AG04449 (cell line): ENCODE measurements around the gene PRSS2.
"Not testable (repeated sequence)": the region's sequence is repeated elsewhere in the genome, so short reads cannot be mapped to it uniquely, and the experiment has no call there.

ENCODE experiments used
- CTCF ChIA-PET: fragments of 350-600 bp; formaldehyde crosslinking; extraction: SDS; loops from one replicate; lab custom pipeline; 2021; ENCODE audit warnings: antibody characterized with exemption; lab: Yijun Ruan, JAX
- POLR2A ChIA-PET: fragments of 400-600, 350-600 bp; formaldehyde crosslinking; extraction: SDS; loops from one replicate; lab custom pipeline; 2020; ENCODE audit warnings: antibody characterized with exemption, inconsistent platforms; lab: Yijun Ruan, JAX
- DNase-seq: peaks from one replicate; pipeline ENCODE4 v3.0.0-alpha.2; 2010; ENCODE audit warnings: low read depth, low spot score
- H3K4me3 ChIP-seq: 2 replicates; pipeline ENCODE4 v1.5.1; 2011; ENCODE audit warnings: low read depth, mild to moderate bottlenecking, control low read depth, low read length
- TF ChIP-seq, protein P1 (sequence below): IDR thresholded peaks from one replicate; pipeline ENCODE4 v1.5.1; 2011; ENCODE audit warnings: mild to moderate bottlenecking, moderate library complexity, low read length, control low read depth, inconsistent platforms; ENCODE audit not compliant: insufficient read depth; ENCODE audit errors: missing control alignments

PRSS2 gene

GRCh38 chr7:142752376-142753225 lies 18.2 kb upstream of the PRSS2 start:
- POLR2A ChIA-PET: no interaction called here
- DNase-seq: no peak
- H3K4me3 ChIP-seq: no peak overlapping the region
- TF ChIP-seq, protein P1, sequence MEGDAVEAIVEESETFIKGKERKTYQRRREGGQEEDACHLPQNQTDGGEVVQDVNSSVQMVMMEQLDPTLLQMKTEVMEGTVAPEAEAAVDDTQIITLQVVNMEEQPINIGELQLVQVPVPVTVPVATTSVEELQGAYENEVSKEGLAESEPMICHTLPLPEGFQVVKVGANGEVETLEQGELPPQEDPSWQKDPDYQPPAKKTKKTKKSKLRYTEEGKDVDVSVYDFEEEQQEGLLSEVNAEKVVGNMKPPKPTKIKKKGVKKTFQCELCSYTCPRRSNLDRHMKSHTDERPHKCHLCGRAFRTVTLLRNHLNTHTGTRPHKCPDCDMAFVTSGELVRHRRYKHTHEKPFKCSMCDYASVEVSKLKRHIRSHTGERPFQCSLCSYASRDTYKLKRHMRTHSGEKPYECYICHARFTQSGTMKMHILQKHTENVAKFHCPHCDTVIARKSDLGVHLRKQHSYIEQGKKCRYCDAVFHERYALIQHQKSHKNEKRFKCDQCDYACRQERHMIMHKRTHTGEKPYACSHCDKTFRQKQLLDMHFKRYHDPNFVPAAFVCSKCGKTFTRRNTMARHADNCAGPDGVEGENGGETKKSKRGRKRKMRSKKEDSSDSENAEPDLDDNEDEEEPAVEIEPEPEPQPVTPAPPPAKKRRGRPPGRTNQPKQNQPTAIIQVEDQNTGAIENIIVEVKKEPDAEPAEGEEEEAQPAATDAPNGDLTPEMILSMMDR: no peak
- CTCF ChIA-PET: interaction anchor here (1.3 kb wide), 1 partner anchor 31 kb away, joined by 3 read pairs; no protein-coding TSS in a partner anchor

GRCh38 chr7:142753366-142753765 lies 17.4 kb upstream of the PRSS2 start:
- no peak overlapping the region for H3K4me3 ChIP-seq
- DNase-seq: no peak
- CTCF ChIA-PET: interaction anchor here (1.3 kb wide), 1 partner anchor 30 kb away, joined by 3 read pairs; no protein-coding TSS in a partner anchor
- TF ChIP-seq, protein P1: no peak
- POLR2A ChIA-PET: no interaction called here

GRCh38 chr7:142753925-142754491 lies 16.8 kb upstream of the PRSS2 start:
- POLR2A ChIA-PET, CTCF ChIA-PET, H3K4me3 ChIP-seq, DNase-seq: not testable (repeated sequence)

DNA sequence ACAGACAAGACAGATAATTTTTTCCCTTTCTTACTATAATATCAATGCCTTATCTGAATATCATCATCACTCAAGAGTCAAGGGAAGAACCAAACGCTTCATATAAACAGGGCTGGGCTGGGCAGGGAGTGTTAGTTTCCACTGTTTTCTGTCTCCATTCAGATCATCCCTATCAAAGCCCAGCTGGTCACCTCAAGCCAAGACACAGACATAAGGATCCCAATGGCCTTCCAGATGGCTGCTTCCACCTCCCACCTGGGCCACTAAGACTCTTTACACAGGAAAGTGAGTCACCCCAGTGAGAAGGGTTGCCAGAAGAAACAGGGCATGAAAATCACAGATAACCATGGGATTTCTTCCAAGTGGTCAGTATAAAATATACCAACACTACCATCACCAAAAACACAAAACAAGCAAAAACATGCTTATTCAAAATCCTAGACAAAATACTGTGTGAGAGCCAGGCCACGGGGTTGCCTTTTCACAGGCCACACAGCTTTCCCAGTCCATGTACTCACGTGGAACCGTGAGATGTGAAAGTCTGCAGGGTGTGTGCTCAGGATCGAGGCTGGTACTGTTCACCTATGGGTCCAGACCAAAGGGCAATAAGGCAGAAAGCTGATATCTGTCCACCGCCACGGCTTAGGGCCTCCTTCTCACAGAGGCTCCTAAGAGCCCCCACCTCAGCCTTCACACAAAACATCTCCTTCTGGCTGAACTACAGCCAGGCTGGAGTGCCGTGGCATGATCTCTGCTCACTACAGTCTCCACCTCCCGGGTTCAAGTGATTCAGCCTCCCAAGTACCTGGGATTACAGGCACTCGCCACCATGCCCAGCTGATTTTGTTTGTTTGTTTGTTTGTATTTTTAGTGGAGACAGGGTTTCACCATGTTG lies 15.8 kb upstream of the PRSS2 start:
- CTCF ChIA-PET: no interaction called here
- POLR2A ChIA-PET: no interaction called here
- TF ChIP-seq, protein P1: no peak
- no peak for DNase-seq
- H3K4me3 ChIP-seq: no peak overlapping the region

DNA sequence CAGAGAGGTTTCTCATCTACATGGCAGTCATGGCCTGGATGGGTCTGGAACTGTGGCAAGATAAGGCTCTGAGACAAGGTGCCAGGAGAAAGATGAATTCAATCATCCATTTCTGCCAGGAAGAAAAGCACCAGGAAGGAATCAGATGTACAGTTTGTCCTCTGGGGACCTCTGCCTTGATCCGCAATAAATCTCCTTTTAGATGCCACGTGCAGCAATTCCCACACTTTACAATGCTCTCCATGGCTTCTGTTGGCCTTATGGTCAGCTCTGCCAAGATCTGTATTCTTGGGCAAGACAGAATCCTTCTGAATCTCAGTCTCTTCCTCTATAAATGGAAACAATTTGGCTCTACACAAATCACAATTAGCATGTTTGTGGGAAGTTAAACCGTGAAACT lies 12.5 kb upstream of the PRSS2 start:
- POLR2A ChIA-PET, DNase-seq, H3K4me3 ChIP-seq, CTCF ChIA-PET: not testable (repeated sequence)

DNA sequence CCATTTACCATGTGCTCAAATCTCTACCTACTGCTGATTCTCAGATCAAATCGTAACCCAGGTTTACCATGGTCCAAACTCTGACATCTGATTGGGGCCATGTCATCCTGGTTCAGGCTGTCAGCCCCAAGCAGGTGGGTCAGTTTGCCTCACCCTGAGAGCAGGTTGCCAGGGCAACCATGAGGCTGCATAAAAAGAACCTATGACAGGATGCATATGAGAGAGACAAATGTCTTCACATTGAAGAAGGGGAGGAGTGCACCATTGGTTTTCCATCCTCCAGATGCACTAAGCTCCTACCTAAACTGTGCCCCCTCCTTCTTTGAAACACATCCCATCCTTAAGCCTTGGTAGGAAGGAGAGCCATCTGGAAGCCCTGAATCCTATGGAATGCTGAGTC lies 11.3 kb upstream of the PRSS2 start:
- no peak overlapping the region for H3K4me3 ChIP-seq
- DNase-seq: no peak
- TF ChIP-seq, protein P1: no peak
- ChIA-PET POLR2A (no interaction called here), CTCF (no interaction called here)
